ENCODE data around the gene OSBPL1A. TPM values are rescaled to one million over a fixed set of nuclear protein-coding genes. Genes with fewer than 3 reads are reported as not detected.

OSBPL1A gene
- total RNA-seq, 1 donor from 2014 or later: 50.6 TPM

DNA sequence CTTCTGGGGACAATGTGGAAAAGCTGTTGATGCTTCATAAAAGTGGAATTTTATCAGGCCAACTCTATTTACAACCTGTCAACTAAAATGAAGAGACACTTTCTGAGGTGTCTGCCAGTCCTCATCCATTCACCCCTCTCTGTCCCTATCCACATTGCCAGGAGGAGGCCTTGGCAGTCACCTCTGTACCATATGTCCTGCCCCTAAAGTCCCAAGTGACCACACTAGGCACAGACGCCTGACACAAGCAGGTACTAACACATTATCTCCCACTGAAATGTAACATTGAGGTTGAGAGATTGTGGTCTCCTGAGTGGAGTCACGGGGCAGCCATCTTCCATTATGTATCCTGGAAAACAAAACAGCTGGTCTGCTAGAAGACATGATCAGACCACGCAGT lies 71.4 kb downstream of the OSBPL1A start:
- intact Hi-C loops (cut with DNase I): no loop called here

DNA sequence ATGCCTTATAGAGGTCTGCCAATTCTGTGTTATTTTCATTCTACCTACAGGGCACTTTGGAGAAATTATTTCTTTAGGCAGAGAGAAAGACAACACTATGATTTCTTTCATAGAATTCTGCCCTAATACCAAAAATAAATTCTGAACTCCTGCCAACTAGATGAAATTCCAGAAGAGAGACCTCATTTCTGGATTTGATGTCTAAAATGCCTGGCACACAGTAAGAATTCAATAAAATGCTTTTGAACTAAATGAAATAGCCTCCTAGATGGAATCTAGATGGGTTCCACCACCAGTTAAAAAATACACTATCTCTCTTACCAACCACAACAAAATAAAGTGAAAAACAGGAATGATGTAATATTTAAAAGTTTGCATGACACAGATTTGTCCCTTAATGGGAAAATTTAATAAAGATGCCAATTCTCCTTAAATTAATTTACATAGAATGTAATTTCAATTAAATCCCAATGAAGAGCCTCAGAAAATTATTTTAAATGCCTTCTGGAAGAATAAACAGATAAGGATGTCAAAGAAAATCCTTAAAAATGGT lies 75.0 kb downstream of the OSBPL1A start:
- Histone ChIP-seq H3K4me3 (no peak overlapping the region), H3K27me3 (ENCODE audit: low read depth) (no peaks in the 10 kb centered on the region), H3K9me3 (no peaks in the 10 kb centered on the region), H3K27ac (no peak overlapping the region), H3K36me3 (no peaks in the 10 kb centered on the region), H3K4me1 (no peaks in the 10 kb centered on the region)
- no peak for ATAC-seq
- no peak for DNase-seq
- intact Hi-C loops (cut with DNase I): no loop called here
- TF ChIP-seq CTCF (IDR thresholded peaks at IDR 0.05): no peak

More for the DNA sequence above, 71.4 kb downstream of the OSBPL1A start:
- ATAC-seq (no peak), DNase-seq (no peak)
- Histone ChIP-seq H3K4me3 (no peak overlapping the region), H3K4me1 (no peaks in the 10 kb centered on the region), H3K36me3 (no peaks in the 10 kb centered on the region), H3K27ac (no peak overlapping the region), H3K9me3 (no peaks in the 10 kb centered on the region), H3K27me3 (ENCODE audit: low read depth) (no peaks in the 10 kb centered on the region)
- TF ChIP-seq CTCF (IDR thresholded peaks at IDR 0.05): no peak

DNA sequence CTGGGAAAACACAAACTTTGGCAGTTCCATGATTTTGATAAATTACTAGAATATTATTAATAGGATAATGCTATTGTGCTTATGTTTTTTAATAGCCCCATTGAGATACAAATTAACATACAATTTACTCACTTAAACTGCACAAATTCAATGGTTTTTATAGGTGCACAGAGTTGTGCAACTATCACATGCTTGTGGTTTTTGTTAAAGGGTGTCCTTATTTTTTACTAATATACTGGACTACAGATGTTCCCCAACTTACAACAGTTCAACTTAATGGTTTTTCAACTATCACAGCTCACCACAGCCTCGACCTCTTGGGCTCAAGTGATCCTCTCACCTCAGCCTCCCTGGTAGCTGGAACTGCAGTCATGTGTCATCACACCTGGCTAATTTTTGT lies 76.6 kb downstream of the OSBPL1A start:
- Histone ChIP-seq H3K27ac (no peak overlapping the region), H3K27me3 (ENCODE audit: low read depth) (no peaks in the 10 kb centered on the region), H3K36me3 (no peaks in the 10 kb centered on the region), H3K9me3 (no peaks in the 10 kb centered on the region), H3K4me3 (no peak overlapping the region), H3K4me1 (no peaks in the 10 kb centered on the region)
- intact Hi-C loops (cut with DNase I): no loop called here
- ATAC-seq (no peak), DNase-seq (no peak)
- TF ChIP-seq CTCF (IDR thresholded peaks at IDR 0.05): no peak

DNA sequence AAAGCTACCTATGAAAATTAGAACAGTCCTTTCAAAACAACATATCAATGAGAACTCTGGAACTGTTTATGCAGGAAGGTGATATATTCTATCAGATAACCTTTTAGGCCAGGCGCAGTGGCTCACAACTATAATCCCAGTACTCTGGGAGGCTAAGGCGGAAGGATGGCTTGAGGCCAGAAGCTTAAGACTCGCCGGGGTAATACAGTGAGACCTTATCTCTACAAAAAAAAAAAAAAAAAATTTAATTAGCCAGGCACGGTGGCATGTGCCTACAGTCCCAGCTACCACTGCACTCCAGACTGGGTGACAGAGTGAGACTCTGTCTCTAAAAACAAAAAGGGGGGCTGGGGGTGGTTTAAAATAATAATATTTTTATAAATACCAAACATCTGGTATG lies 77.9 kb downstream of the OSBPL1A start:
- intact Hi-C loops (cut with DNase I): no loop called here
- DNase-seq (no peak), ATAC-seq (no peak)
- no peak overlapping the region for H3K27ac ChIP-seq
- no peaks in the 10 kb centered on the region for H3K27me3 ChIP-seq (ENCODE audit: low read depth)
- no peak overlapping the region for H3K4me3 ChIP-seq
- no peaks in the 10 kb centered on the region for H3K9me3 ChIP-seq
- no peak for TF ChIP-seq CTCF (IDR thresholded peaks at IDR 0.05)
- no peaks in the 10 kb centered on the region for H3K4me1 ChIP-seq
- H3K36me3 ChIP-seq: no peaks in the 10 kb centered on the region

DNA sequence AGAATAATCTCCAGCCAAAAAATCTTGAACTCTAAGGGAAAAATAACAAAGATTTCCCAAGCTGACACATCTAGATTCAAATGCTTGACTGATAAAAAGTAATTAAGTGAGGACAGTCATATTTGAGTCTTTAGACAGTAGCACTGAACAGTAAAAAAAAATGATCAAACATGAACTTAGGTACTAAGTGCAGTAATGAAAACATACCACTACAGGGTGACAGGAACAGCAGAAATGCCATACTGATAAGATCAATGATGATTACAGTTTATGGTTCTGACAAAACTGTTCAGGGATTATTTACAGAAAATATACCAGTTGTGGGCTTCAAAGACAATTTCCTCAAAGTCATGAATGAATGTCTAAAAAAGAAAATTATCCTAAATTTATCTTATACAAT lies 80.3 kb downstream of the OSBPL1A start:
- DNase-seq: no peak
- H3K36me3 ChIP-seq: peaks cover 7% of the 10 kb centered on the region

More for the DNA sequence above, 80.3 kb downstream of the OSBPL1A start:
- no peaks in the 10 kb centered on the region for H3K9me3 ChIP-seq
- no peak for TF ChIP-seq CTCF (IDR thresholded peaks at IDR 0.05)
- no peaks in the 10 kb centered on the region for H3K4me1 ChIP-seq
- no peaks in the 10 kb centered on the region for H3K27me3 ChIP-seq (ENCODE audit: low read depth)
- no peak overlapping the region for H3K4me3 ChIP-seq
- intact Hi-C loops (cut with DNase I): no loop called here
- no peak for ATAC-seq
- no peak overlapping the region for H3K27ac ChIP-seq
